Activated B cell treated with CpG ODN at 0.5 μM for 24 hours (primary cell): ENCODE results near the gene AFDN. TPM values are rescaled to one million over a fixed set of nuclear protein-coding genes. Genes with fewer than 3 reads are reported as not detected.

Experiments
- ATAC-seq: fragments of 200-7000 bp; cut with Tn5 transposase; one replicate; pipeline ENCODE4 v1.10.0; 2021; ENCODE audit warnings: low read depth, mild to moderate bottlenecking, moderate library complexity
- CTCF ChIA-PET: fragments of 350-600 bp; sonication (Branson Sonifier 250); formaldehyde crosslinking; loops from one replicate; lab custom pipeline; 2021; ENCODE audit warnings: antibody characterized with exemption; lab: Charles Lee
- POLR2A ChIA-PET: fragments of 350-600 bp; sonication (Branson Sonifier 250); formaldehyde crosslinking; loops from one replicate; lab custom pipeline; 2021; ENCODE audit warnings: antibody characterized with exemption; lab: Charles Lee
- DNase-seq: peaks from one replicate; pipeline ENCODE4 v3.0.0; 2022
- H3K27ac Mint-ChIP-seq: one replicate; pipeline ENCODE4 v1.8.0; 2020; ENCODE audit warnings: mixed read lengths
- H3K27me3 Mint-ChIP-seq: one replicate; pipeline ENCODE4 v1.8.0; 2021; ENCODE audit warnings: mixed read lengths
- H3K36me3 Mint-ChIP-seq: one replicate; pipeline ENCODE4 v1.8.0; 2021; ENCODE audit warnings: low read depth, mixed read lengths
- H3K4me1 Mint-ChIP-seq: one replicate; pipeline ENCODE4 v1.8.0; 2021; ENCODE audit warnings: mixed read lengths
- H3K4me3 Mint-ChIP-seq: one replicate; pipeline ENCODE4 v1.8.0; 2020; ENCODE audit warnings: mild to moderate bottlenecking, mixed read lengths
- H3K9me3 Mint-ChIP-seq: one replicate; pipeline ENCODE4 v1.8.0; 2020; ENCODE audit warnings: mixed read lengths
- intact Hi-C: fragments of 100-400 bp; cut with micrococcal nuclease; formaldehyde crosslinking; loops from one replicate; pipeline ENCODE4 v1.15.1; 2024
- total RNA-seq: library from RNA; stranded (reverse); gene quantifications from 2 replicates; pipeline ENCODE4 v1.2.3, GENCODE V29; 2022
- TF ChIP-seq, protein P1 (sequence below): fragments of 200-600 bp; IDR thresholded peaks from one replicate; pipeline ENCODE4 v1.8.0; 2022; ENCODE audit warnings: antibody characterized with exemption, mild to moderate bottlenecking

Gene AFDN
- total RNA-seq, 1 donor from 2014 or later, result 38.0 TPM

DNA sequence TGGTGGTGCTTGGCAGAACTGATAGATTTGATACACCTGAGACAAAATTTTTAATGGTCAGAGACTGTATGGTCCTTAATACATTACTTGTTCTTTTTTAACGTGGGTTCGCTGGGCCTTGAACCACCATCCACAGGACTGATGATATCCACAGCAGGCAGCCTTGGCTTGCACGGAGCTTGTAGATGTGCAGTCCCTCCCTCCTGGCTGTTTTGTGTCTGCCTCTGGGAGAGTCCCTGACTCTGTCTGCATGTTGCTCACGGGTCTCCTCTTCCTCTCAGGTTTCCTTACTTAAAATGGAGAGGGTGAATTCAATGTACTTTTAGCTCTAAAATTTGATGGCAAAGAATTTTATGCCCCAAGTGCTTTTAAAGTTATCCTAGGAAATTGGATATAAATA is 188.3 kb downstream of the AFDN start:
- TF ChIP-seq, protein P1, sequence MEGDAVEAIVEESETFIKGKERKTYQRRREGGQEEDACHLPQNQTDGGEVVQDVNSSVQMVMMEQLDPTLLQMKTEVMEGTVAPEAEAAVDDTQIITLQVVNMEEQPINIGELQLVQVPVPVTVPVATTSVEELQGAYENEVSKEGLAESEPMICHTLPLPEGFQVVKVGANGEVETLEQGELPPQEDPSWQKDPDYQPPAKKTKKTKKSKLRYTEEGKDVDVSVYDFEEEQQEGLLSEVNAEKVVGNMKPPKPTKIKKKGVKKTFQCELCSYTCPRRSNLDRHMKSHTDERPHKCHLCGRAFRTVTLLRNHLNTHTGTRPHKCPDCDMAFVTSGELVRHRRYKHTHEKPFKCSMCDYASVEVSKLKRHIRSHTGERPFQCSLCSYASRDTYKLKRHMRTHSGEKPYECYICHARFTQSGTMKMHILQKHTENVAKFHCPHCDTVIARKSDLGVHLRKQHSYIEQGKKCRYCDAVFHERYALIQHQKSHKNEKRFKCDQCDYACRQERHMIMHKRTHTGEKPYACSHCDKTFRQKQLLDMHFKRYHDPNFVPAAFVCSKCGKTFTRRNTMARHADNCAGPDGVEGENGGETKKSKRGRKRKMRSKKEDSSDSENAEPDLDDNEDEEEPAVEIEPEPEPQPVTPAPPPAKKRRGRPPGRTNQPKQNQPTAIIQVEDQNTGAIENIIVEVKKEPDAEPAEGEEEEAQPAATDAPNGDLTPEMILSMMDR, result no peak
- H3K27ac Mint-ChIP-seq, result no peak overlapping the region
- POLR2A ChIA-PET, result no interaction called here
- peaks cover 30% of the 10 kb centered on the region for H3K9me3 Mint-ChIP-seq
- H3K27me3 Mint-ChIP-seq, result no peaks in the 10 kb centered on the region
- H3K4me3 Mint-ChIP-seq, result no peak overlapping the region
- DNase-seq (no peak), ATAC-seq (no peak)
- CTCF ChIA-PET, result no interaction called here
- no peaks in the 10 kb centered on the region for H3K4me1 Mint-ChIP-seq
- intact Hi-C loops, result no loop called here
- no peaks in the 10 kb centered on the region for H3K36me3 Mint-ChIP-seq

DNA sequence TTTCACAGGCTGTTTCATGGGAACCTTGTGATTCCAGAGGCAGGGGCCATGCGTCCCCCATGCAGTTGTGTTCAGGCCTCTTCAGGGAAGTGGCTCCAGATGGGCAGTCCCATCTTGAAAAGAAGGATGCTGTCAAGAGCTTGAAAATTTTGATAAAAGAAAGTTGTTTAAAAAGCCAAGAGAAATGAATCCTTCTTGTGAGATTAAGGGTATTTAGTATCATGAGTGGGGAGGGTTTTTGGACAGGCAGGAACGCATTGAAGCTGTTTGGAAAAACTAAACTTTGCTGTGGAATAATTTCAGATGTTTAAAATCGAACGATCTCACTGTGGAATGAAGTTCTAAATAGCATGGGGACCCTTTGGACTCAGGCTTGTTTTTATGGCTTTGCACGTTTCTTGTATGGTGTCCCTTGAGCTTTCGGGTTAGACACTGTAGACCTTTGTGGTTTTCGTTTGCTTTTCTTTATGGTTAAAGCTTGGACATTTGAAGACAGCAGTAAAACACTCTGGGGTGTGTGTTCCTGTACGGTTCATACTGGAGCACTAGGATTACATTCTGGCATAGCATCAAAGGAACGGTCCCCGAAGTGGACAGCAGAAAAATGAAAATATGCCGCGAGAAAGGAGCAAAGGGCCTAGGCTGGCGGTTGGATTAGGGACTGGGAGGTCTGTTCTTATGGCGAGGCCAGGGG is 188.9 kb downstream of the AFDN start:
- Mint-ChIP-seq H3K27ac (no peak overlapping the region), H3K36me3 (no peaks in the 10 kb centered on the region), H3K9me3 (peaks cover 26% of the 10 kb centered on the region), H3K4me1 (no peaks in the 10 kb centered on the region), H3K27me3 (no peaks in the 10 kb centered on the region), H3K4me3 (no peak overlapping the region)
- TF ChIP-seq, protein P1, result no peak
- intact Hi-C loops, result no loop called here
- ChIA-PET POLR2A (no interaction called here), CTCF (no interaction called here)
- DNase-seq (no peak), ATAC-seq (no peak)

DNA sequence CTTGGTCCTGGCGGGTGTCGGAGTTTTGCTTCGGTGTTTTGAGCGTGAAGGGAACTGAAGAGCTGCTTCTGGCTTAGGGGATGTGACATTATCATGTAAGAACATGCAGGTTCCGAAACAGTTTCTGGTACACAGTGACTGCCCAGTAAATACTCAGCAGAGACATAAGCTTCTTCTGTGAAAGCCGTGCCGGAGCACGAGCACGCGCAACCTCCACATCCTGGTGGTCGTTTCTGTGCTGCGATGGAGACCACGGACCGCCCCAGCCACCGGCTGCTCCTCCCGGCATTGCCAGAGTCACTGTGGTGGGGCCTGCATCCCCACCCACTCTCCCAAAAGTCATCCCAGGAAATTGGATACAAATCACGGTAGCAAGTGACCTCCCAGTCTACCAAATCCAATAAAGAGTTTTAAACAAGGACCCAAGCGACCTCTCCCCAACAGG is 189.5 kb downstream of the AFDN start:
- no peaks in the 10 kb centered on the region for H3K36me3 Mint-ChIP-seq
- no peak overlapping the region for H3K4me3 Mint-ChIP-seq
- ATAC-seq (no peak), DNase-seq (no peak)
- intact Hi-C loops, result no loop called here
- POLR2A ChIA-PET, result no interaction called here
- peaks cover 21% of the 10 kb centered on the region for H3K9me3 Mint-ChIP-seq
- TF ChIP-seq, protein P1, result no peak
- H3K27ac Mint-ChIP-seq, result no peak overlapping the region
- H3K4me1 Mint-ChIP-seq, result no peaks in the 10 kb centered on the region
- H3K27me3 Mint-ChIP-seq, result no peaks in the 10 kb centered on the region
- CTCF ChIA-PET, result no interaction called here

DNA sequence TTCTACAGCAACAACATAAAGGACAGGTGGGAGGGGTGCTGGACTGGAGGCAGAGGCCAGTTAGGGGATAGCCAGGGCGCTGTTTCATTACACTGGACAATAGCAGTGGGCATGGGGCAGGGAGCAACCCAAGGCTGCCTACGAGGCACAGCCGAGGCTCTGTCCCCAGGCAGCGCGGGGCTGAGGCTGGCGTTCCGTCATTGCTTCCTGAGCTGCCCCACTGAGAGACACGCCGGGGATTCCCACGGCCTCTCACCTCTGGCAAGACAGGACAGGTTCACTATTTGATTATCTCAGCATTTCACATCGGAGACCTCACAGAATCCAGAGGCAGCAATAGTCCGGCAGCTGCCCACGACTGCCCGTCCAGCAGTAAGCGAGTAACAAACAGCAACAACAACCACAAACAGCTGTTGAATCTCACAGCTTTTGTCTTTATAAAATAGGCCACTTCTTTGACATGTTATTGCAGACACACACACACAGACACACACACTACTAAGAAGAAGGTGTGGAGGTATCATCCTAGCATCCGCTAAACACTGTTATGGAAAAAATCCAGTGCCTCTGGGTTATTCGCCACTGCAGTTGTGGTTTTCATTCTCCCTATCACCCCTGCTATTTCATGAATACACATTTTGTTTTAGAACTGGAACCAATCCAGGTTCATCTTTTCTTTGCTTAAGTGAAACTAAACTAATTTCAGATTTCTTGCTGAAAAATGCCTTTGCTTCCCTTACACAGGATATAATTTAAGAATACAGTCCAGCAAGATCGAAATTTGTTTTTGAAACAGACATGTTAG is 190.2 kb downstream of the AFDN start:
- H3K27me3 Mint-ChIP-seq, result no peaks in the 10 kb centered on the region
- no peak for ATAC-seq
- no peaks in the 10 kb centered on the region for H3K4me1 Mint-ChIP-seq

DNA sequence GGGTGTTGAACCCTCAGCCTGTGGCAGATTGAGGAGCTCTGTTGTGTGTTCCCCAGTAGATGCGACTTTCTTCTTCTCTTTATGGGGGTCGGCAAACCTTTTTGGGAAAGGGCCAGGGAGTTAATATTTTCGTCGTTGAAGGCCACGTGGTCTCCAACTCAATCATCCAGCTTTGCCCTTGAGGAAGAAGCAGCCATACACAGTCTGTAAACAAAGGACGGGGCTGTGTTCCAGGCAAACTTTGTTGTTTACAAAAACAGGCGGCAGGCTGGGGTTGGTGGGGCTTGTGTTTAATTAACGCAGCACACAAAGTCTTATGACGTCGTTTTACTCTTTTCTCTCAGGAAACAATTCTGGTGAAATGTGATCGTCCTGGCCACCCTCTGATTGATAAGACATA is 190.9 kb downstream of the AFDN start:
- Mint-ChIP-seq H3K4me3 (no peak overlapping the region), H3K9me3 (peaks cover 10% of the 10 kb centered on the region), H3K27me3 (no peaks in the 10 kb centered on the region), H3K27ac (no peak overlapping the region), H3K4me1 (no peaks in the 10 kb centered on the region), H3K36me3 (no peaks in the 10 kb centered on the region)
- intact Hi-C loops, result no loop called here
- ChIA-PET POLR2A (no interaction called here), CTCF (no interaction called here)
- no peak for ATAC-seq
- DNase-seq, result no peak
- TF ChIP-seq, protein P1, result no peak

More for the DNA sequence above, 190.2 kb downstream of the AFDN start:
- intact Hi-C loops, result no loop called here
- Mint-ChIP-seq H3K36me3 (no peaks in the 10 kb centered on the region), H3K27ac (no peak overlapping the region), H3K9me3 (peaks cover 15% of the 10 kb centered on the region), H3K4me3 (no peak overlapping the region)
- no peak for DNase-seq
- ChIA-PET CTCF (no interaction called here), POLR2A (no interaction called here)
- TF ChIP-seq, protein P1, result no peak
